Central memory CD8-positive, alpha-beta T cell (primary cell): ENCODE results near the gene SCAF4.
"Not testable (repeated sequence)": the region's sequence is repeated elsewhere in the genome, so short reads cannot be mapped to it uniquely, and the experiment has no call there.

Experiments used
- ATAC-seq: fragments of 150-1000 bp; cut with Tn5 transposase; replicated peaks from 2 replicates; pipeline ENCODE4 v1.10.0; 2022; ENCODE audit warnings: mild to moderate bottlenecking, moderate FRiP score, moderate number of reproducible peaks; ENCODE audit not compliant: poor library complexity, severe bottlenecking; ENCODE audit errors: extremely low read depth
- DNase-seq, 2 donors: peaks; one replicate each; pipeline ENCODE4 v3.0.0; 2021; ENCODE audit warnings: low spot score in 2 of 2
- H3K27ac Mint-ChIP-seq: one replicate; pipeline ENCODE4 v1.8.0; 2022; ENCODE audit warnings: low read depth, mild to moderate bottlenecking, moderate library complexity, mixed read lengths
- H3K27me3 Mint-ChIP-seq: one replicate; pipeline ENCODE4 v1.8.0; 2022; ENCODE audit warnings: mixed read lengths
- H3K36me3 Mint-ChIP-seq: one replicate; pipeline ENCODE4 v1.8.0; 2022; ENCODE audit warnings: mild to moderate bottlenecking, moderate library complexity, mixed read lengths; ENCODE audit not compliant: insufficient read depth
- H3K4me1 Mint-ChIP-seq: one replicate; pipeline ENCODE4 v1.8.0; 2022; ENCODE audit warnings: mixed read lengths
- H3K4me3 Mint-ChIP-seq: one replicate; pipeline ENCODE4 v1.8.0; 2022; ENCODE audit warnings: mild to moderate bottlenecking, moderate library complexity, mixed read lengths
- H3K9me3 Mint-ChIP-seq: one replicate; pipeline ENCODE4 v1.8.0; 2022; ENCODE audit warnings: mixed read lengths

The SCAF4 gene

DNA sequence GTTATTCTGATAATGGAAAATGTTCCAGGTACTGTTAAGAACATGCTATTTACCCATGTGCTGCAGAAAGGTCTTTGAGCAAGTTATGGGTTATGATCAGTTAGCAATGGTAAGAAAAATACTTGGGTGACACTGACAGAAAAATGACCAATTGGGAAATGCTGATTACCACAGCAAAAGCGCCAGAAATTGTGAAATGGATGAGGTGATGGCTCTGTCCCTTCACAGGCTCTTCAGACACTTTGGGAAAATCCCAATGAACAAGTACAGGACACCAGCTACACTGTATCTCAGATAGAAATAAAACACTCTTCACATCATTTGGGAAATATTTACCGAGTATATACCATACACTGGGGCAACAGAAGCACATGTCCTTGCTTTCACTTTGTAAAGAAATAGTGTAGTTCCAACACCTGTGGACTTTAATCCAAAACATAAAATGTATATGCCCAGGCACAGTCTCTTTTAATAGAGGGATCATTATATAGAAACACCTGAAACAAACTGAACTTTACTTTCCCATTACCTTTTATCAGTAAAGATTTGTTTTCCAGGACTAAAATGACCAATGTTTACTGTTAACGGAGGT is 58.5 kb downstream of the SCAF4 start:
- Mint-ChIP-seq H3K36me3 (peaks cover 19% of the 10 kb centered on the region), H3K9me3 (no peaks in the 10 kb centered on the region), H3K4me1 (peaks cover 4% of the 10 kb centered on the region), H3K4me3 (no peak overlapping the region), H3K27ac (no peak overlapping the region), H3K27me3 (no peaks in the 10 kb centered on the region)
- no peak for DNase-seq
- ATAC-seq, result no peak

DNA sequence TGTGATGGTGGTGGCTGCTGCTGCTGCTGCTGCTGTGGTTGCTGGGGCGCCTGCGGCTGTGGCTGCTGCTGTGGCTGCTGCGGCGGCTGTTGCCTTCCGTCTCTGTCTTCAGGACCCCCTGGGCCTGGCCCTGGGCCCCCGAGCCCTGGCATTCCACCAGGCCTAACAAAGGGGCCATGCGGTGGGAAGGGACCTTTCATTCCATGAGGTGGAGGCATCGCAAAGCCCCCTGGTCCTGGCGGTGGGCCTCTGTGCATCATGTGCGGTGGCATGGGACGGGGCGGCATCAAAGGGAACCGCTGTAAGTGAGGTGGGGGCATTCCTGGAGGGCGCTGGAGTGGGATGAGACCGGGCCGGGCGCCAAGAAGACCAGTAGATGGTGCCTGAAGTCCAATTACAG is 60.0 kb downstream of the SCAF4 start:
- Mint-ChIP-seq H3K4me1 (peaks cover 7% of the 10 kb centered on the region), H3K27ac (peak overlapping the region; percentile 71), H3K27me3 (no peaks in the 10 kb centered on the region), H3K36me3 (peaks cover 32% of the 10 kb centered on the region), H3K9me3 (no peaks in the 10 kb centered on the region), H3K4me3 (no peak overlapping the region)
- no peak for ATAC-seq
- DNase-seq, result no peak

DNA sequence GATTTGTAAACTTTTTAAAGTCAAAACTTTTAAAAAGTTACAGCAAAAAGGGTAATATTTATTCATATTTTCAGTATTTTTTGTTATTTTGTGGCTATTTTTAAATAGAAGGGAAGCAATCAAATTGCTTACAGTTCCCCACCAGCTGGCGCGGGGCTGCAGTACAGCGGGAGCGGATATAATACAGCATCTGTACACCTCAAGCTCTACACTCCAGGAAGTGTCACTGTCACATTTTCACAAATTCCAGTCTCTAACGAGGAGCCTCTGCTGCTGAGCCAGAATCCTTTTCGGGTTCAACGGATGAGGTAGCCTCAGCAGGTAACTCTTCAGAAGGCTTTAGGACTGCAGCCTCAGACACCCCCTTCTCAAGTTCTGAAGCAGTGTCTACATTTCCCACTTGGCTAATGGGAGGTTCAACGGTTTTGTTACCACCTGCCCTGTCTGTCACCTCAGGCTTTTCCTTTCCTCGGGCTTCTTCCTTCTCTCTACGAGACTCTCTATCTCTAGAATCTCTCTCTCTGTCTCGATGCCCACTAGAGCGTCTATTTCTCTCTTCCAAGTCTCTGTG is 60.7 kb downstream of the SCAF4 start:
- Mint-ChIP-seq H3K9me3 (no peaks in the 10 kb centered on the region), H3K4me3 (no peak overlapping the region), H3K27me3 (no peaks in the 10 kb centered on the region), H3K36me3 (peaks cover 39% of the 10 kb centered on the region), H3K27ac (peak overlapping the region; percentile 71), H3K4me1 (peaks cover 14% of the 10 kb centered on the region)
- DNase-seq, result no peak
- ATAC-seq, result no peak

DNA sequence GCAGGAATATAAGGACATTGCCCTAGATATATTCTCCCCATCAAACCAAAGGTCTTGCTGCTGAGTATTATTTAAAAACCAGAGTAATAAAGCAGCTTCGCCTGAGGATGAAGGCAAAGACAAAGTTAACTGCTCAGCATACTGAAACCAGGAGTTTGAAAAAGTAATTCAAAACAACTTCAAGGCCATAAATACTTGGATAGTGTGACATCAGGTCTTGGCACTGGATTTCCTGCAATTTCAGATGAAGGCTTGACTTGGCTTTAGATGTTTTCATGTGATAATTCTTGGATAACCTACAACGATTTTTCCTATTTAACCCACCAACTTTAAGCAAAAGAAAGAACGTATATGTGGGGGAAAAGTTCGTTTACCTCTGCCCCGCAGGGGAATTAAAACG is 61.8 kb downstream of the SCAF4 start:
- peaks cover 46% of the 10 kb centered on the region for H3K36me3 Mint-ChIP-seq
- no peak for DNase-seq
- no peak overlapping the region for H3K27ac Mint-ChIP-seq
- H3K4me1 Mint-ChIP-seq, result peaks cover 23% of the 10 kb centered on the region
- no peaks in the 10 kb centered on the region for H3K9me3 Mint-ChIP-seq
- H3K27me3 Mint-ChIP-seq, result no peaks in the 10 kb centered on the region
- H3K4me3 Mint-ChIP-seq, result no peak overlapping the region
- ATAC-seq, result no peak

DNA sequence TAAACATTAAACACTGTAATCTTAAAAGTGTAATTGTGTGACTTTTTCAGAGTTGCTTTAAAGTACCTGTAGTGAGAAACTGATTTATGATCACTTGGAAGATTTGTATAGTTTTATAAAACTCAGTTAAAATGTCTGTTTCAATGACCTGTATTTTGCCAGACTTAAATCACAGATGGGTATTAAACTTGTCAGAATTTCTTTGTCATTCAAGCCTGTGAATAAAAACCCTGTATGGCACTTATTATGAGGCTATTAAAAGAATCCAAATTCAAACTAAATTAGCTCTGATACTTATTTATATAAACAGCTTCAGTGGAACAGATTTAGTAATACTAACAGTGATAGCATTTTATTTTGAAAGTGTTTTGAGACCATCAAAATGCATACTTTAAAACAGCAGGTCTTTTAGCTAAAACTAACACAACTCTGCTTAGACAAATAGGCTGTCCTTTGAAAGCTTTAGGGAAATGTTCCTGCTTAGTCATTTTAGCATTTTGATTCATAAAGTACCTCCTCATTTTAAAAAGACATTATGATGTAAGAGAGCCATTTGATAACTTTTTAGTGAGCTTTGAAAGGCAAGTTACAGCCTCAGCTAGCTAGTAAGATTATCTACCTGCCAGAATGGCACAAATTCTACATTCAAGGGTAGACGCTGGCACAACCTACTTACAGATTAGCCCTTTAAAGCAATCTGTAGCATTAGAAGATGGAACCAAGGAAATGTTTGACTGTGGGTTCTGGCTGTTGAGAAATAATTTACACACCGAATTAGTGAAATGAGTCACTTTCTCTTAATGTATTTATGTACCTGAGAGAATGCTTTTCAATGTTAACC is 63.0 kb downstream of the SCAF4 start:
- Mint-ChIP-seq H3K36me3 (peaks cover 53% of the 10 kb centered on the region), H3K4me3 (no peak overlapping the region)
- no peak for ATAC-seq

DNA sequence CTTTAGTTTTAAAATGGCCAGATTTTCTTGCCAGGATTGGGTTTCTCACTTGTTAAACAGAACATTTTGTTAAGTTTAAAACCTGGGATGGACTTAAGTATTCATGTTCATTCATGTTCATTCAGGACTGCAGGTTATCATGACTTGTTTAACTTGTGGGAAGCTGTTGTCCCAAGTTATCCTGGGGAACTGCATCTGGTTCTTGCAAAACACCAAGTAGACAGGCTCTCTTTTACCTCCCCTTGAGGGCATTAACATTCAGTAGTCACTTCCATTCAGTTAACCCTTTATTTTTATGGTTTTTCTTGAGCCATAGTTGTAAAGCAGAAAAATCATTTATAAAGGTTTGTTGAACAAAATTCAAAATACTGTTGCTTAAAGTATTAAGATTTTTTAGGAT is 64.3 kb downstream of the SCAF4 start:
- H3K4me1 Mint-ChIP-seq, result peaks cover 36% of the 10 kb centered on the region
- no peaks in the 10 kb centered on the region for H3K27me3 Mint-ChIP-seq
- H3K9me3 Mint-ChIP-seq, result no peaks in the 10 kb centered on the region
- no peak overlapping the region for H3K27ac Mint-ChIP-seq
- peaks cover 58% of the 10 kb centered on the region for H3K36me3 Mint-ChIP-seq
- no peak for DNase-seq
- H3K4me3 Mint-ChIP-seq, result no peak overlapping the region
- no peak for ATAC-seq

More for the DNA sequence above, 63.0 kb downstream of the SCAF4 start:
- peaks cover 34% of the 10 kb centered on the region for H3K4me1 Mint-ChIP-seq
- peak overlapping the region; percentile 51 for H3K27ac Mint-ChIP-seq
- H3K9me3 Mint-ChIP-seq, result no peaks in the 10 kb centered on the region
- no peaks in the 10 kb centered on the region for H3K27me3 Mint-ChIP-seq
- no peak for DNase-seq

DNA sequence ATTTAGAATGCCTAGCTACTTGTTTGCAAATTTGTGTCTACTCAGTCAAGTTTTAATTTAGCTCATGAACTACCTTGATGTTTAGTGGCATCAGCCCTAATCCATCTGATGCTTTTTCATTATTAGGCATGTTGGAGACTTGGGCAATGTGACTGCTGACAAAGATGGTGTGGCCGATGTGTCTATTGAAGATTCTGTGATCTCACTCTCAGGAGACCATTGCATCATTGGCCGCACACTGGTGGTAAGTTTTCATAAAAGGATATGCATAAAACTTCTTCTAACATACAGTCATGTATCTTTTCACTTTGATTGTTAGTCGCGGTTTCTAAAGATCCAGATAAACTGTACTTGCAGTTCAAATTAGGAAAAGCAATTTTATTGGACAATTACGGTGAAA is 64.8 kb downstream of the SCAF4 start:
- no peaks in the 10 kb centered on the region for H3K27me3 Mint-ChIP-seq
- H3K4me3 Mint-ChIP-seq, result no peak overlapping the region
- no peak for ATAC-seq
- H3K27ac Mint-ChIP-seq, result no peak overlapping the region
- no peaks in the 10 kb centered on the region for H3K9me3 Mint-ChIP-seq
- H3K4me1 Mint-ChIP-seq, result peaks cover 36% of the 10 kb centered on the region
- no peak for DNase-seq
- peaks cover 58% of the 10 kb centered on the region for H3K36me3 Mint-ChIP-seq

DNA sequence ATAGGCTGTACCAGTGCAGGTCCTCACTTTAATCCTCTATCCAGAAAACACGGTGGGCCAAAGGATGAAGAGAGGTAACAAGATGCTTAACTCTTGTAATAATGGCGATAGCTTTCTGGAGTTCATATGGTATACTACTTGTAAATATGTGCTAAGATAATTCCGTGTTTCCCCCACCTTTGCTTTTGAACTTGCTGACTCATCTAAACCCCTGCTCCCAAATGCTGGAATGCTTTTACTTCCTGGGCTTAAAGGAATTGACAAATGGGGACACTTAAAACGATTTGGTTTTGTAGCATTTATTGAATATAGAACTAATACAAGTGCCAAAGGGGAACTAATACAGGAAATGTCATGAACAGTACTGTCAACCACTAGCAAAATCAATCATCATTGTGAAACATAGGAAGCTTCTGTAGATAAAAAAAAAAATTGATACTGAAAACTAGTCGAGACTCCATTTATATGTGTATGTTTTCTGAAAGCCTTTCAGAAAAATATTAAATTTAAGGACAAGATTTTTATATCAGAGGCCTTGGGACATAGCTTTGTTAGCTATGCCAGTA is 65.4 kb downstream of the SCAF4 start:
- H3K27me3 Mint-ChIP-seq, result no peaks in the 10 kb centered on the region
- DNase-seq (no peak), ATAC-seq (no peak)
- peaks cover 57% of the 10 kb centered on the region for H3K36me3 Mint-ChIP-seq
- no peaks in the 10 kb centered on the region for H3K9me3 Mint-ChIP-seq
- H3K4me3 Mint-ChIP-seq, result peak overlapping the region; percentile 32
- H3K27ac Mint-ChIP-seq, result peak overlapping the region; percentile 44
- H3K4me1 Mint-ChIP-seq, result peaks cover 42% of the 10 kb centered on the region

DNA sequence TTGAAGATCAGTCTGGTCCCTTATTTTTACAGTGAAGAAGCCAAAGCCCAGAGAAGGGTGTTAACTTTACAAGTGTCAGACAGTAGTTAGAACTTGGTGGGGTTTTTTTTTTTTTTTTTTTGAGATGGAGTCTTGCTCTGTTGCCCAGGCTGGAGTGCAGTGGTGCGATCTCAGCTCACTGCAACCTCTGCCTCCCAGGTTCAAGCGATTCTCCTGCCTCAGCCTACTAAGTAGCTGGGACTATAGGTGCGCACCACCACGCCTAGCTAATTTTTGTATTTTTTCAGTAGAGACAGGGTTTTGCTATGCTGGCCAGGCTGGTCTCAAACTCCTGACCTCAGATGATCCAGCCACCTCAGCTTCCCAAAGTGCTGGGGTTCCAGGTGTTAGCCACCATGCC is 66.0 kb downstream of the SCAF4 start:
- H3K9me3 Mint-ChIP-seq, H3K27me3 Mint-ChIP-seq, ATAC-seq, DNase-seq: not testable (repeated sequence)
- H3K4me3 Mint-ChIP-seq, result peak overlapping the region; percentile 49
- peaks cover 49% of the 10 kb centered on the region for H3K4me1 Mint-ChIP-seq
- H3K36me3 Mint-ChIP-seq, result peaks cover 57% of the 10 kb centered on the region
- peak overlapping the region; percentile 71 for H3K27ac Mint-ChIP-seq

DNA sequence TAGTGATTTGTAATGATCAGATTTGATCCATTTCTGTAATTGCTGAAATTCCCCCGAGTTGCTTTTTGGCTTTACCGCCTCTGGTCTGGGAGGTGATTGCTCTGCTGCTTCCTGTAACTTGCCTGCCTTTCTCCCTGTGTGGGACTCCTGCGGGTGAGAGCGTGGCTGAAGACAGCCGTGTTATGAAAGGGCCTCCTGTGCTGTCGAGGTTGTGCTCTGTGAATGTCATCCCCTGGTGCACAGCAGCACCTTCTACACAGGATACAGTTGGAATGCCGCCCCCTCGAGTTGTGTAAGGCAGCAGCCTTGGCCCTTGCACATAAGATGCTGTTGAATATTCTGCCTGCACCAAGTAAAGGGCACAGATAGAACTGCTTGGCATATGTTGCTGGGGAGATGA is 66.5 kb downstream of the SCAF4 start:
- Mint-ChIP-seq H3K9me3 (no peaks in the 10 kb centered on the region), H3K27ac (peak overlapping the region; percentile 71), H3K4me3 (peak overlapping the region; percentile 49), H3K36me3 (peaks cover 54% of the 10 kb centered on the region), H3K27me3 (no peaks in the 10 kb centered on the region), H3K4me1 (peaks cover 52% of the 10 kb centered on the region)
- peak; percentile 71 for ATAC-seq
- DNase-seq, result no peak

DNA sequence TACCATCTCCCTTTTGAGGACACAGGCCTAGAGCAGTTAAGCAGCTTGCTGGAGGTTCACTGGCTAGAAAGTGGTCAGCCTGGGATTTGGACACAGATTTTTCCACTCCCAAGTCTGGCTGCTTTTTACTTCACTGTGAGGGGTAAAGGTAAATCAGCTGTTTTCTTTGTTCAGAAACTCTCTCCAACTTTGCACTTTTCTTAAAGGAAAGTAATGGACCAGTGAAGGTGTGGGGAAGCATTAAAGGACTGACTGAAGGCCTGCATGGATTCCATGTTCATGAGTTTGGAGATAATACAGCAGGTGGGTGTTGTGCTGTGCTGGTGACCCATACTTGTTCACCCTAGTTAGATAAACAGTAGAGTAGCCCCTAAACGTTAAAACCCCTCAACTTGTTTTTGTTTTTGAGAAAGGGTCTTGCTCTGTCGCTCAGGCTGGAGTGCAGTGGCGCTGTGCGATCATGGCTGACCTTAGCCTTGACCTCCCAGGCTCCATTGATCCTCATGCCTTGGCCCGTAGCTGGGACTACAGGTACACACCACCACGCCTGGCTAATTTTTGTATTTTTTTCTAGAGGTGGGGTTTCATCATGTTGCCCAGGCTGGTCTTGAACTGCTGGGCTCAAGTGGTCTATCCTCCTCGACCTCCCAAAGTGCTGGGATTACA is 68.2 kb downstream of the SCAF4 start:
- H3K27ac Mint-ChIP-seq, result no peak overlapping the region
- peak overlapping the region; percentile 16 for H3K4me3 Mint-ChIP-seq
- H3K4me1 Mint-ChIP-seq, result peaks cover 59% of the 10 kb centered on the region
- ATAC-seq, result no peak
- no peaks in the 10 kb centered on the region for H3K27me3 Mint-ChIP-seq
- H3K36me3 Mint-ChIP-seq, result peaks cover 52% of the 10 kb centered on the region
- H3K9me3 Mint-ChIP-seq, result no peaks in the 10 kb centered on the region
- DNase-seq, result no peak

DNA sequence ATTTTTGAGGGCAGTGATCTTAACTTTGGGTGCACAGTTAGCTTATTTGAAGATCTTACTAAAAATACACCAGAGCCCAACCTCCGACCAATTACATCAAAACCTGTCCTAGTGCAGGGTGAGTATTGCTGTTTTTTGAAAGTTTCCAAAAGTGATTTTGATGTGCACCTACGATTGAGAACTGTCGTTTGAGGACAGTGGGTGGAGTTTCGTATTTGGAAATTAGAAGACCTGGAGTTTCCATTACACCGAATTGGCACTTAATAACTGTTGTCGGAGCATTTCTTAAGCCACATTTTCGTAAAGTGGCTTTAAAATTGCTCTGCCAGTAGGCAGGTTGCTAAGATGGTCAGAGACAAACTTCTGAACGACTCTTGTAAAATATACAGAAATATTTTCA is 71.3 kb downstream of the SCAF4 start:
- H3K4me1 Mint-ChIP-seq, result peaks cover 58% of the 10 kb centered on the region
- H3K36me3 Mint-ChIP-seq, result peaks cover 26% of the 10 kb centered on the region
- peak overlapping the region; percentile 99 for H3K4me3 Mint-ChIP-seq
- no peaks in the 10 kb centered on the region for H3K9me3 Mint-ChIP-seq
- ATAC-seq (no peak), DNase-seq (no peak)
- peak overlapping the region; percentile 99 for H3K27ac Mint-ChIP-seq
- H3K27me3 Mint-ChIP-seq, result no peaks in the 10 kb centered on the region
